MM.1S (cell line): Measurements from ENCODE around the gene CYTH3.

Experiments
- EZH2 ChIP-seq: fragments of 300-600 bp; sonication (generic); optimal IDR thresholded peaks from 2 replicates; pipeline ENCODE3; 2017; ENCODE audit warnings: low read depth, mild to moderate bottlenecking, antibody characterized with exemption, low read length, mixed read lengths
- TF ChIP-seq, protein P1 (sequence below): fragments of 300-600 bp; sonication (generic); IDR thresholded peaks from 2 replicates; pipeline ENCODE4 v1.5.1; 2016; ENCODE audit warnings: antibody characterized with exemption, low read length, mixed read lengths

DNA sequence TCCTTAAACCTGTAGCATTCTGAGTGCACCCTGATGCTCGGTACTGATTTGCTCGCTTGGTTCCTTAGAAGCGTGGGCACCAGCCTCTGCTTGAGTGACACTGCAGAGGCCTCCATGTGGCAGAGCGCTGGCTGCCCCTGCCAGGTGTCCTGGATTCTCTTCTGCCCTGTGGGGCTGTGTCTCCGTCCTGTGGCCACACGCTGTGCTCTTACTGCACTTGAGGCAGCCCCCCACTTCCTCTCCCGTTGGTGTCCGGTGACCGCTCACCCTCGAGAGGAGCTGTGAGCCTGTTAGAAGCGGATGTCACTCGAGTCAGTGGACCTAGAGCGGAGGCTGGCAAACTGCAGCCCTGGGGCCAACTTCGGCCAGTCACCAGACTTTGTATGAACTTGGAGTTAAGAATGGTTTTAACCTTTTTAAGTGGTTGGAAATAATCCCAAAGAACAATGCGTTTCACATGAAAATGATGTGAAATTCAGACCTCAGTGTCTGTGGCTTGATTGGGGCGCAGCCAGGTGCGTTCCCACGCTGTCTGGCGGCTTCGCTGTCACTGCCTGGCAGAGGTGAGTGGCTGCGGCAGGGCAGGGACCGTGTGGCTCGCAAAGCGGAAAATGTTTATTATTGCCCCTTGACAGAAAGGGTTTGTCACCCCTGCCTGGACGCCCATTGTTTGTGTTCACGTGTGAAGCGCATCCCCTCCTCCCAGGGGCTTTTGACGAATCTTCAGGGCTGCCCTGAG lies 114.6 kb downstream of the CYTH3 start:
- TF ChIP-seq, protein P1, sequence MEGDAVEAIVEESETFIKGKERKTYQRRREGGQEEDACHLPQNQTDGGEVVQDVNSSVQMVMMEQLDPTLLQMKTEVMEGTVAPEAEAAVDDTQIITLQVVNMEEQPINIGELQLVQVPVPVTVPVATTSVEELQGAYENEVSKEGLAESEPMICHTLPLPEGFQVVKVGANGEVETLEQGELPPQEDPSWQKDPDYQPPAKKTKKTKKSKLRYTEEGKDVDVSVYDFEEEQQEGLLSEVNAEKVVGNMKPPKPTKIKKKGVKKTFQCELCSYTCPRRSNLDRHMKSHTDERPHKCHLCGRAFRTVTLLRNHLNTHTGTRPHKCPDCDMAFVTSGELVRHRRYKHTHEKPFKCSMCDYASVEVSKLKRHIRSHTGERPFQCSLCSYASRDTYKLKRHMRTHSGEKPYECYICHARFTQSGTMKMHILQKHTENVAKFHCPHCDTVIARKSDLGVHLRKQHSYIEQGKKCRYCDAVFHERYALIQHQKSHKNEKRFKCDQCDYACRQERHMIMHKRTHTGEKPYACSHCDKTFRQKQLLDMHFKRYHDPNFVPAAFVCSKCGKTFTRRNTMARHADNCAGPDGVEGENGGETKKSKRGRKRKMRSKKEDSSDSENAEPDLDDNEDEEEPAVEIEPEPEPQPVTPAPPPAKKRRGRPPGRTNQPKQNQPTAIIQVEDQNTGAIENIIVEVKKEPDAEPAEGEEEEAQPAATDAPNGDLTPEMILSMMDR, result no peak
- TF ChIP-seq EZH2, result no peak
